Inflammatory macrophage (primary cell): ENCODE measurements around the gene PPP3CA.
"Not testable (repeated sequence)": the region's sequence is repeated elsewhere in the genome, so short reads cannot be mapped to it uniquely, and the experiment has no call there.

ENCODE experiments used
- DNase-seq, 2 donors: peaks; one replicate each; pipeline ENCODE4 v3.0.0-alpha.2; 2020 to 2022

Gene PPP3CA

GRCh38 chr4:101136373-101137370 lies 210.7 kb downstream of the PPP3CA start:
- no peak for DNase-seq

- DNase-seq = no peak
These were observed 211.8 kb downstream of the PPP3CA start for GRCh38 chr4:101135371-101136010.

GRCh38 chr4:101131058-101131457 lies 216.3 kb downstream of the PPP3CA start:
- DNase-seq = not testable (repeated sequence)

GRCh38 chr4:101128898-101129297 lies 218.4 kb downstream of the PPP3CA start:
- not testable (repeated sequence) for DNase-seq

GRCh38 chr4:101128473-101128872 lies 218.9 kb downstream of the PPP3CA start:
- no peak for DNase-seq

GRCh38 chr4:101127176-101127790 lies 220.0 kb downstream of the PPP3CA start:
- DNase-seq = no peak

- no peak for DNase-seq
These were observed 221.3 kb downstream of the PPP3CA start for GRCh38 chr4:101126059-101126458.

GRCh38 chr4:101125045-101125942 lies 222.0 kb downstream of the PPP3CA start:
- no peak for DNase-seq

- no peak for DNase-seq
These were observed 224.1 kb downstream of the PPP3CA start for GRCh38 chr4:101123231-101123630.

GRCh38 chr4:101122019-101122418 lies 225.3 kb downstream of the PPP3CA start:
- DNase-seq = peak in 1 of 2 donors; percentile 7

- no peak for DNase-seq
These were observed 228.2 kb downstream of the PPP3CA start for GRCh38 chr4:101119141-101119540.

- no peak for DNase-seq
These were observed 228.7 kb downstream of the PPP3CA start for GRCh38 chr4:101118617-101119016.

- DNase-seq = no peak
These were observed 231.4 kb downstream of the PPP3CA start for GRCh38 chr4:101115887-101116286.

GRCh38 chr4:101114936-101115372 lies 232.4 kb downstream of the PPP3CA start:
- no peak for DNase-seq

- DNase-seq = no peak
These were observed 242.8 kb downstream of the PPP3CA start for GRCh38 chr4:101104312-101105052.

GRCh38 chr4:101103381-101104142 lies 243.8 kb downstream of the PPP3CA start:
- peak; percentile 18 to 30 for DNase-seq

- DNase-seq = no peak
These were observed 245.1 kb downstream of the PPP3CA start for GRCh38 chr4:101102114-101102742.

- DNase-seq = no peak
These were observed 246.3 kb downstream of the PPP3CA start for GRCh38 chr4:101101072-101101471.

- no peak for DNase-seq
These were observed 248.5 kb downstream of the PPP3CA start for GRCh38 chr4:101098666-101099400.
